A172 (cell line): ENCODE measurements around the gene ARHGEF7. TPM values are rescaled to one million over a fixed set of nuclear protein-coding genes. Genes with fewer than 3 reads are reported as not detected.
A peak's percentile ranks its signal among the peaks of the same experiment; 100 is the strongest.

ENCODE experiments used
- DNase-seq: peaks from one replicate; pipeline ENCODE4 v3.0.0-alpha.2; 2015; ENCODE audit warnings: low spot score
- total RNA-seq: library from RNA; depleted of rRNA; stranded (reverse); fragments of >200 nt; shearing (Covaris generic); gene quantifications from 2 replicates; pipeline ENCODE4 v1.2.3, GENCODE V29; 2014

Gene ARHGEF7
- total RNA-seq, 1 experiment from 2014 or later, result 26.9 TPM

GRCh38 chr13:111325146-111325890 lies 210.2 kb downstream of the ARHGEF7 start:
- DNase-seq, result no peak

GRCh38 chr13:111325941-111326620 lies 211.0 kb downstream of the ARHGEF7 start:
- no peak for DNase-seq

DNA sequence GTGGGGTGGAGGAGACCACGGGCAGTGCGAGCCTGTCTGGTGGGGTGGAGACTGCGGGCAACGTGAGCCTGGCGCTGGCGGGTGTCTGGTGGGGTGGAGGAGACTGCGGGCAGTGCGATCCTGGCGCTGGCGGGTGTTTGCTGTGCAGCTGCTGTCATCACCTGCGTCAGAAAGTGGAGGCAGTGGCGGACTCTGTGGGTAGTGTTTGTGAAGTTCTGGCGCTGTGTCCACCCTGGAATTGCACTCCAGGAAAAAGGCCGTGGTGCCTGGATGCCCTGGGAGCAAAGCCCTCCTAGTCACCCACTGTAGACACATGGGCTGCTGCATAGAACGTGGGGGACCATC lies 211.5 kb downstream of the ARHGEF7 start:
- no peak for DNase-seq

- no peak for DNase-seq
These were observed 212.0 kb downstream of the ARHGEF7 start for GRCh38 chr13:111326981-111327642.

GRCh38 chr13:111327730-111328573 lies 212.8 kb downstream of the ARHGEF7 start:
- no peak for DNase-seq

- no peak for DNase-seq
These were observed 213.7 kb downstream of the ARHGEF7 start for GRCh38 chr13:111328574-111329410.

GRCh38 chr13:111329641-111330040 lies 214.5 kb downstream of the ARHGEF7 start:
- DNase-seq, result no peak

DNA sequence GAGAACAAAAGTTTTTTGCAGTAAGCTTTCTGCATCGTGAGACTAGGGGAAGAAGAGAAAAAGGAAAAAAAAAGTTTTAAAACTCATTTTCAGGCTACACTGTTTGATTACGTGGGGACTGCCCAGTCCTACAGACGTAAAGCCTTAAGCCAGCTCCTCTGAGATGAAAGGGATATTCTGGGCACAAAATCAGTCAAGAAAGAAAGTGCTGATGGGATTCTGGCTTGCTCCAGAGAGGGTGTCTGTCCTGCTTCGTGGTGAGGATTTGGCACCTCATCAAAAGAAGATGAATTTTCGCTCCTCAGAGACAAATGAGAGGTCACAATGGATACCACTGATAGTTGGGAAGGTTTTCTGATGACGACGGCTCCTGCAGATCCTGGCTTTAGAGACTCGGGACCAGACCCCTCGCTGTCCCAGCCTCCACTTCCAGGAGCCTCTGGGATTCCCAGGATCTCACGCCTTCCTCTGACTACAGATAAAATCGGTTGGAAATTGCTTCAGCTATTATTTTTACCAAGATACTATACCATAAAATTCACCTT lies 215.0 kb downstream of the ARHGEF7 start:
- no peak for DNase-seq

DNA sequence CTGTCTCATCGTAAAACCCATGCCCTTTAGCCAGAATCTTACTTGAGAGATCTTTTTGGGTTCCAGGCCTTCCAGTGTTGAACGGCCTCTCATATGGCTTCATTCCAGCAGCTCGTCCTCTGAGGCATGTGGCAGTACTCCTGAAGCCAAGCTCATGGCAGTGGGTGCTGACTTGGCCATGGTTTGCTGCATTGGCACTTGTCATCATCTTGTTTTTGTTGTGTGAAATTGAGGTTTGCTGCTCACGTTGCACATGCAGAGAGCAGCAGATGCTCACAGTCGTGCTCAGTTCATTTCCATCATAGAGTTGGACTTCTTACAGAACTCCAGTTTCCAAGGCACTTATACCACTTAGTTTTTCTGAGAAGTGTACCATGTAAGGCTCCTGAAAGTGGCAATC lies 220.2 kb downstream of the ARHGEF7 start:
- no peak for DNase-seq

DNA sequence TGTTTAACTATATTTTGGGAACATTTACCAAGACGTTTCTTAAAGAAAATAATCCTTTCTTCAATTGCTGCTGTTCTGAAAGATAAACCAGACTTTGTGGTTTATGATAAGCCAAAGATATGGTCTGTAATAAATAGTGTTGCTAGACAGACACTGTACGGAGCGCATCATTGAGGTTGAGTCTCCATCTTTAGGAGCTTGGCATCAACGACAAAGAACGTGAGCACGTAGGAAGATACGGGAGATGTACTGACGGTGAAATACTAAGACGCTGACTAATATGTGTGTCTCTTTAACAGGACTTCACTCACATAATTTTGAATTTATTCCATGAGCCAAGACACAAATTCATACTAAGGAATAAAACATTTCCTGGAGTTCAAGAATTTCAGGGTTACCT lies 221.6 kb downstream of the ARHGEF7 start:
- DNase-seq, result peak; percentile 10

- DNase-seq, result peak; percentile 92
These were observed 222.1 kb downstream of the ARHGEF7 start for GRCh38 chr13:111337206-111337605.

DNA sequence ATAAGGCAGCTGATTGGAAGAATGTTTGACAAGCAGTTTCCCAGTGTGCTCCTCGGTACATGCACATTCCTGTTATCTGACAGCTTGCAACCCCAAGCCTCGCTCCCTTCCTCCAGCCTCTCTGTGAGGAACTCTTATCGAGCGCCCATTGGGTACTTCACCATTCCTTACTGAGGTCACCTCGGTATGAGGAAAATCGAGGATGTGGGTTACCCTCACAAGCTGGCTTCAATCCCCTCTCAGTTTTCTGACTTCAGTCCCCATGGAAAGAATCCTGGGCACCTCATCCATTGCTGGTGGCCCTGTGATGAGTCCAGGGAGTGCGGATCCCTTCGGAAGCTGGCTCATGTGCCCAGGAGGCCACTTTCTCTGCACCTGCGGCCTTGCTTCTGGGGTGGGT lies 222.6 kb downstream of the ARHGEF7 start:
- no peak for DNase-seq

DNA sequence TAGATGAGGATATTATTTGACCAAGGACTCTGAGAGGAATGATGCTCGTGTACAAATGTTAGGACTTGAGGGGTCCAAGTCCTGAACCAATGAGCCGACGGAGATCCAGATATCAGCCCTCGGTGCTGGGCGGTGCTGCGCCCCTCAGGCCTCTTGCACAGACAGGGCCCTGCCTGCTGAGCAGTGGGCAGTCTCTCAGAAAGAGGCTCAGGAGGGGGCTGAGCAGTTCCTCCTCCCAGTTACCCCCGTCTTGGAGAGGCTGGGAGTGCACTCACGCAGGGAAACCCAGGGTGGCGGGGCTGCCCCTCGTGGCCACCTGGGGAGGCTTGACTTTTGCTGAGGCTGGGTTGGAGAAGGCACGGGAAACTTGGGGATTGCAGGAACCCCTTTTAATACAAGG lies 223.7 kb downstream of the ARHGEF7 start:
- no peak for DNase-seq

DNA sequence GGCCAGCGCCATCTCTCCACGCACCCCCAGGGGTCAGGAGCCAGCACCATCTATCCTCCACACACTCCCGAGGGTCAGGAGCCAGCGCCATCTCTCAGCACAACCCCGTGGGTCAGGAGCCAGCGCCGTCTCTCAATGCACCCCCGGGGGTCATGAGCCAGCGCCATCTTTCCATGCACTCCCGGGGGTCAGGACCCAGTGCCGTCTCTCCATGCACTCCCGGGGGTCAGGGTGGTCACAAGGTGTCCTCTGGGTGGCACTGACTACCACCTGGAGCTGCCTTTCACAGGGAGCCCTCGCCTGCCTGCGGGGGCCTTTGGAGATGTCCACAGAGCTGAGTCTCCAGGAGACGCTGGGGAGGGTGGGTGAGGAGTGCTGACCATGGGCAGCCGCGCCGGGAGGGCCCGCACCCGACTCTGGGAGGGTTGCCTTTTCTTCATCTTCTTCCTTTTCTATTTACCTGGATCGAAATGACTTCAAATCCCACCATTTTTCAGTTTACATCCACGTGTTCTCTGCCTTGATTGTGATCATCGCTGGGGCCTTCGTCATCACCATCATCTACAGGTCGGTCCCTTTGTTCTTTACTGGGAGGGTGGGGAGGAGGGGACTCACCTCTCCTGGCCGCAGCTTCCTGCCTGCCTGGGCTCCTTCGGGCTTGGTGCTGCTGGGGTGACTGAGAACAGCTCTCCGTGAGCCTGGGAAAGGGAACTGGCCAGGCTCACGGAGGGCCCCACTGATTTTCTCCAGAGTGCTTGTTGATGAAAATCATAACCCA lies 224.4 kb downstream of the ARHGEF7 start:
- no peak for DNase-seq

DNA sequence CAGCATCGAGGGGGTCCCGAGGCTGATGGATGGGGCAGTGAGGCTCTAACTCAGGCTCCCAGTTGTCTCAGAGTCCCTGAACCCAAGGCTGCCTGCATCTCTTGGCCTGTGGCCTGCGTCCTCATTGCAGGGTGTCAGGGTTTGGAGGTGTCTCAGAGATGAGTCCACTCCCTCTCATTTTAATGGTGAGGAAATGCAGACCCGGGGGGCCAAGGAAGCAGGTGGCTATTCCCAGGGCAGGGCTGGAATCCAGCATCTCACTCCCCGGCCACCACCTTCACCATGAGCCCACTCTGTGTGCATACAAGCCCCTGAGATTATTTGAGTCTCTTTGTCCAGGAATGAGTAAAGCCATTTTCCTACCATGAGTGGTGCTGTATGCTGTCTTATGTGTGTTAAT lies 226.8 kb downstream of the ARHGEF7 start:
- no peak for DNase-seq

GRCh38 chr13:111342721-111343120 lies 227.6 kb downstream of the ARHGEF7 start:
- DNase-seq, result no peak

- no peak for DNase-seq
These were observed 228.2 kb downstream of the ARHGEF7 start for GRCh38 chr13:111343186-111343805.

- DNase-seq, result no peak
These were observed 229.5 kb downstream of the ARHGEF7 start for GRCh38 chr13:111344471-111345191.

GRCh38 chr13:111345682-111346081 lies 230.6 kb downstream of the ARHGEF7 start:
- DNase-seq, result no peak
